B cell (primary cell): Measurements from ENCODE around the gene SFR1.

Experiments
- EZH2 ChIP-seq: IDR thresholded peaks from 2 replicates; pipeline ENCODE4 v1.6.1; 2012; ENCODE audit warnings: borderline replicate concordance, low read depth, mild to moderate bottlenecking, moderate library complexity, low read length; ENCODE audit not compliant: insufficient read depth, poor library complexity, severe bottlenecking
- TF ChIP-seq, protein P1 (sequence below): fragments of 200-600 bp; IDR thresholded peaks from one replicate; pipeline ENCODE4 v1.8.0; 2022; ENCODE audit warnings: antibody characterized with exemption, mild to moderate bottlenecking

DNA sequence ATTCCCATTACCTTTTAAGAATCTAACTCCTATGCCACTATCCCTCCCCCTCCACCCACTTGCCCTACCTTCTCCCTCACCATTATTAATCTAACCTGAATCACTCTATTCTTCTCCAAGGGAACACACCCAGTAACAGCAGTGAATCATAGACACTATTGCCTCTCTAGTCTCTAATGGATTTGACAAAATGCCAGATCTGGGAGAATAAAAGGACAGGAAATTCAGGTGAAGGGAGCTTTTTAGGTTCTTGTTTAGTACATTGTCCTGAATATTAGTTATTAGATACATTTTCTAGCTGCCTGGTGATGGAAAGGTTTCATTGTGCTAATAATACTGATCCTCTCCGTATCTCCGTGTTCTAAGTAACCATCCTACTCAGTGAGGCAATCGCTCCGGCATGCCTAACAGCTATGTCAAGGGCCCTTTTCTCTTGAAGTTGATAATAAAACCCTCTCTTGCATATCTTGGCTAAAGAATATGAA is 4.1 kb upstream of the SFR1 start:
- TF ChIP-seq, protein P1, sequence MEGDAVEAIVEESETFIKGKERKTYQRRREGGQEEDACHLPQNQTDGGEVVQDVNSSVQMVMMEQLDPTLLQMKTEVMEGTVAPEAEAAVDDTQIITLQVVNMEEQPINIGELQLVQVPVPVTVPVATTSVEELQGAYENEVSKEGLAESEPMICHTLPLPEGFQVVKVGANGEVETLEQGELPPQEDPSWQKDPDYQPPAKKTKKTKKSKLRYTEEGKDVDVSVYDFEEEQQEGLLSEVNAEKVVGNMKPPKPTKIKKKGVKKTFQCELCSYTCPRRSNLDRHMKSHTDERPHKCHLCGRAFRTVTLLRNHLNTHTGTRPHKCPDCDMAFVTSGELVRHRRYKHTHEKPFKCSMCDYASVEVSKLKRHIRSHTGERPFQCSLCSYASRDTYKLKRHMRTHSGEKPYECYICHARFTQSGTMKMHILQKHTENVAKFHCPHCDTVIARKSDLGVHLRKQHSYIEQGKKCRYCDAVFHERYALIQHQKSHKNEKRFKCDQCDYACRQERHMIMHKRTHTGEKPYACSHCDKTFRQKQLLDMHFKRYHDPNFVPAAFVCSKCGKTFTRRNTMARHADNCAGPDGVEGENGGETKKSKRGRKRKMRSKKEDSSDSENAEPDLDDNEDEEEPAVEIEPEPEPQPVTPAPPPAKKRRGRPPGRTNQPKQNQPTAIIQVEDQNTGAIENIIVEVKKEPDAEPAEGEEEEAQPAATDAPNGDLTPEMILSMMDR = no peak
- TF ChIP-seq EZH2 = no peak
